MCF 10A (cell line): ENCODE measurements around the gene RNF41. TPM values are rescaled to one million over a fixed set of nuclear protein-coding genes. Genes with fewer than 3 reads are reported as not detected.
A peak's percentile ranks its signal among the peaks of the same experiment; 100 is the strongest.

Experiments
- BruUV-seq: library from RNA; stranded (reverse); fragments of 400-500 nt; replicated peaks from 2 replicates; lab custom pipeline; 2021; lab: Mats Ljungman, UMichigan
- CTCF ChIA-PET: fragments of 300-600 bp; sonication (Branson Sonifier 250); formaldehyde crosslinking; extraction: SDS; loops from one replicate; lab custom pipeline; 2021; ENCODE audit warnings: antibody characterized with exemption, inconsistent platforms; lab: Yijun Ruan, JAX
- POLR2A ChIA-PET: fragments of 300-600, 350-650 bp; sonication (Branson Sonifier 250); formaldehyde crosslinking; extraction: SDS; loops from one replicate; lab custom pipeline; 2020; ENCODE audit warnings: antibody characterized with exemption, inconsistent platforms; lab: Yijun Ruan, JAX
- DNase-seq: peaks from one replicate; pipeline ENCODE4 v3.0.0-alpha.2; 2018; ENCODE audit not compliant: unreplicated experiment
- H3K27ac Mint-ChIP-seq: one replicate; pipeline ENCODE4 v1.8.0; 2022; ENCODE audit warnings: mild to moderate bottlenecking, low read depth, mixed read lengths; ENCODE audit not compliant: unreplicated experiment
- H3K27me3 Mint-ChIP-seq: one replicate; pipeline ENCODE4 v1.8.0; 2022; ENCODE audit warnings: mixed read lengths; ENCODE audit not compliant: insufficient read depth, unreplicated experiment
- H3K36me3 Mint-ChIP-seq: one replicate; pipeline ENCODE4 v1.8.0; 2022; ENCODE audit warnings: mild to moderate bottlenecking, moderate library complexity, mixed read lengths; ENCODE audit not compliant: insufficient read depth, unreplicated experiment
- H3K4me1 Mint-ChIP-seq: one replicate; pipeline ENCODE4 v1.8.0; 2022; ENCODE audit warnings: mixed read lengths; ENCODE audit not compliant: insufficient read depth, unreplicated experiment
- H3K4me3 Mint-ChIP-seq: one replicate; pipeline ENCODE4 v1.8.0; 2022; ENCODE audit warnings: mild to moderate bottlenecking, moderate library complexity, mixed read lengths; ENCODE audit not compliant: unreplicated experiment
- H3K9me3 Mint-ChIP-seq: one replicate; pipeline ENCODE4 v1.8.0; 2022; ENCODE audit warnings: mixed read lengths; ENCODE audit not compliant: unreplicated experiment
- CTCF ChIP-seq: fragments of 200-600 bp; IDR thresholded peaks from one replicate; pipeline ENCODE4 v1.8.0; 2022; ENCODE audit warnings: antibody characterized with exemption, mild to moderate bottlenecking; ENCODE audit not compliant: unreplicated experiment
- intact Hi-C: fragments of 100-400 bp; cut with micrococcal nuclease; formaldehyde crosslinking; loops from 2 replicates; pipeline ENCODE4 v1.14.1; 2022
- total RNA-seq: library from RNA; stranded (reverse); gene quantifications from 2 replicates; pipeline ENCODE4 v1.2.3, GENCODE V29; 2022

Gene RNF41
- total RNA-seq, 1 experiment from 2014 or later: 108 TPM

DNA sequence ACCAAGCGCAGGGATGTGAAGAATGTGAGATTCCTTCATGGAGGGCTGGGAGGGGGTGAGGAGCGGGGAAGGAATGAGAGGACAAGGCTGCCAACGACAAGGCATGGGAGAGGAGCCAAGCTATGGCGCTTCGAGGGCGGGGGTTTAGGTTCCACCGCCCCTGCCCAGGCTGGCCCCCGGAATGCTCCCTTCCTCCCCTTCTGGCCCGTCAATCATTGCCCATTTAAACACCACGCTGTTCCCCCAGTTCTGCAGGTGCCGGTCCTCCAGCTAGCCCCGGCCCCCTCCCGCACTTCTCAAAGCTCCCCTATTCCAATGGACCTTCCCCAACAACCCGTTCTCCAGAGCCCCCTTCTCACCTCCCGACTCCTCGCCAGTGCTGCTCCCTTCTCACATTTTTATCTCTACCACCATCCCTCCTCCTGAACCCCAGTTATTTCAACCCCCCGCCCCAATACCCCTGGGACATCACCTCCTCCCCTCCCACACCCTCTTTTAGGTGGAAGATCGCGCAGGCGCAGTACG is 428 bp downstream of the RNF41 start:
- no peaks in the 10 kb centered on the region for H3K27me3 Mint-ChIP-seq
- DNase-seq: peak; percentile 58
- ChIA-PET CTCF (interaction anchor here (0.6 to 2.9 kb wide), 17 partner anchors 12 to 1253 kb away, joined by 3 to 36 read pairs (median 6); partner anchors contain the start of genes ANKRD52, SMARCC2, TIMELESS and ZC3H10), POLR2A (interaction anchor here (0.6 to 4.0 kb wide), 38 partner anchors 10 to 504 kb away, joined by 3 to 108 read pairs (median 8); partner anchors contain the start of genes ANKRD52, ATP5F1B, CNPY2 and ESYT1)
- peaks cover 13% of the 10 kb centered on the region for H3K36me3 Mint-ChIP-seq
- TF ChIP-seq CTCF: no peak
- intact Hi-C loops: loop anchor here (10.0 kb wide), 1 partner anchor 486 kb away; no protein-coding TSS in a partner anchor
- H3K27ac Mint-ChIP-seq: peak overlapping the region; percentile 97
- TSS peak; percentile 74 for BruUV-seq
- H3K9me3 Mint-ChIP-seq: no peaks in the 10 kb centered on the region
- H3K4me1 Mint-ChIP-seq: peaks cover 30% of the 10 kb centered on the region
- peak overlapping the region; percentile 99 for H3K4me3 Mint-ChIP-seq

- Mint-ChIP-seq H3K4me3 (peak overlapping the region; percentile 99), H3K4me1 (peaks cover 30% of the 10 kb centered on the region), H3K27ac (peak overlapping the region; percentile 97), H3K9me3 (no peaks in the 10 kb centered on the region), H3K36me3 (peaks cover 12% of the 10 kb centered on the region), H3K27me3 (no peaks in the 10 kb centered on the region)
- POLR2A ChIA-PET: interaction anchor here (0.7 to 4.0 kb wide), 27 partner anchors 10 to 505 kb away, joined by 3 to 108 read pairs (median 10); partner anchors contain the start of genes ANKRD52, CNPY2, MYL6 and NACA
- intact Hi-C loops: loop anchor here (10.0 kb wide), 1 partner anchor 486 kb away; no protein-coding TSS in a partner anchor
- TF ChIP-seq CTCF: no peak
- CTCF ChIA-PET: interaction anchor here (0.6 to 2.9 kb wide), 9 partner anchors 14 to 1253 kb away, joined by 3 to 36 read pairs (median 4); partner anchors contain the start of genes ANKRD52, TIMELESS and ZC3H10
- no TSS peak for BruUV-seq
- DNase-seq: peak; percentile 46
These were observed 1.0 kb downstream of the RNF41 start for GRCh38 chr12:56220611-56221231.

DNA sequence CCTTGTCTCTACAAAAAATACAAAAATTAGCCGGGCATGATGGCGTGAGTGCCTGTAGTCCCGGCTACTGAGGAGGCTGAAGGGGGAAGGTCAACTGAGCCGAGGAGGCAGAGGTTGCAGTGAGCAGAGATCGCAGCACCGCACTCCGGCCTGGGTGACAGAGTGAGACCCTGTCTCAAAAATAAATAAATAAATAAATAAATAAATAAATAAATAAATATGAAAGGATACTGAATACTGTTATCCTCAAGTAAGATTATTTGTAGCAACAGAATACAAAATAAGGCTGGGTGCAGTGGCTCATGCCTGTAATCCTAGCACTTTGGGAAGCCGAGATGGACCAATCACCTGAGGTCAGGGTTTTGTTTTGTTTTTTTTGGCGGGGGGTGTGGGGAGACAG is 1.9 kb downstream of the RNF41 start:
- Mint-ChIP-seq H3K4me1 (peaks cover 27% of the 10 kb centered on the region), H3K9me3 (no peaks in the 10 kb centered on the region), H3K27ac (no peak overlapping the region), H3K4me3 (peak overlapping the region; percentile 99), H3K27me3 (no peaks in the 10 kb centered on the region), H3K36me3 (peaks cover 21% of the 10 kb centered on the region)
- BruUV-seq: no TSS peak
- intact Hi-C loops: loop anchor here (10.0 kb wide), 1 partner anchor 485 kb away; no protein-coding TSS in a partner anchor
- CTCF ChIA-PET: interaction anchor here (1.0 to 1.6 kb wide), 2 partner anchors 30 to 37 kb away, joined by 4 to 7 read pairs; no protein-coding TSS in a partner anchor
- DNase-seq: no peak
- POLR2A ChIA-PET: interaction anchor here (0.9 to 4.0 kb wide), 7 partner anchors 9 to 140 kb away, joined by 3 to 108 read pairs (median 25); partner anchors contain the start of genes RPL41, SMARCC2, STAT2 and ZC3H10
- no peak for TF ChIP-seq CTCF

DNA sequence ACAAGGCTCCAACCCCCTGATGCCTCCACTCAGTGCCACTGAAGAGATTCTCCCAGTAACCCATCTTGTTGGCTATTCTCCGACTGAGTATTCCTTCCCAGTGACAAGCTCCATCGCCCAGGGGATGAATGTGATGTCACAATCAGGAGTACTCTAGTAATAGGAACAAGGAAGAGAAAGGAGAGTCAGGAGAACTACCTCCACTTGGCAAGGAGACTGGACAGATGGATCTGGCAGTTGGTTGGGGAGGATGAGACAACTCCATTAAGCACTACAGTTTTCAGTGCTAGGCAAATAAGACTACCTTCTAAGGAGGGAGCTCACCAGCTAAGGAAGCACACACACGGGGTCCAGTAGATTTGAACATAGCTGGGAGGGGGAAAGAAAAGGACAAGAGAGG is 5.3 kb downstream of the RNF41 start:
- peak overlapping the region; percentile 47 for H3K27ac Mint-ChIP-seq
- intact Hi-C loops: no loop called here
- POLR2A ChIA-PET: interaction anchor here (0.7 to 1.9 kb wide), 2 partner anchors 9 to 14 kb away, joined by 3 to 4 read pairs; no protein-coding TSS in a partner anchor

More for the DNA sequence above, 5.3 kb downstream of the RNF41 start:
- no peak for TF ChIP-seq CTCF
- Mint-ChIP-seq H3K27me3 (no peaks in the 10 kb centered on the region), H3K4me3 (no peak overlapping the region), H3K9me3 (no peaks in the 10 kb centered on the region), H3K36me3 (peaks cover 54% of the 10 kb centered on the region), H3K4me1 (peaks cover 11% of the 10 kb centered on the region)
- CTCF ChIA-PET: interaction anchor here (0.7 to 3.7 kb wide), 5 partner anchors 9 to 169 kb away, joined by 4 to 26 read pairs (median 5); partner anchors contain the start of gene SMARCC2
- DNase-seq: no peak
- BruUV-seq: no TSS peak
